H9 (cell line): ENCODE data around the gene NPHP1. TPM values are rescaled to one million over a fixed set of nuclear protein-coding genes. Genes with fewer than 3 reads are reported as not detected.

Experiments used
- DNase-seq: peaks from one replicate; pipeline ENCODE4 v3.0.0-alpha.2; 2017
- H2AFZ ChIP-seq: one replicate; pipeline ENCODE4 v1.6.1; 2013; ENCODE audit warnings: mild to moderate bottlenecking, low read length, control low read depth, moderate library complexity
- H2AK5ac ChIP-seq: 2 replicates; pipeline ENCODE4 v1.6.1; 2013; ENCODE audit warnings: low read length, control low read depth, mixed read lengths; ENCODE audit not compliant: insufficient read length
- H2BK120ac ChIP-seq: one replicate; pipeline ENCODE4 v1.6.1; 2013; ENCODE audit warnings: low read depth, mild to moderate bottlenecking, low read length, control low read depth, inconsistent platforms; ENCODE audit not compliant: poor library complexity, severe bottlenecking
- H2BK12ac ChIP-seq: 2 replicates; pipeline ENCODE4 v1.6.1; 2013; ENCODE audit warnings: low read length, control low read depth, mixed read lengths, low read depth; ENCODE audit not compliant: insufficient read length
- H2BK15ac ChIP-seq: 2 replicates; pipeline ENCODE4 v1.6.1; 2013; ENCODE audit warnings: low read depth, low read length, control low read depth
- H2BK20ac ChIP-seq: one replicate; pipeline ENCODE4 v1.6.1; 2013; ENCODE audit warnings: low read depth, mild to moderate bottlenecking, low read length, control low read depth, inconsistent platforms; ENCODE audit not compliant: poor library complexity, severe bottlenecking
- H2BK5ac ChIP-seq: 2 replicates; pipeline ENCODE4 v1.6.1; 2013; ENCODE audit warnings: low read length, control low read depth, mixed read lengths; ENCODE audit not compliant: insufficient read length
- H3K14ac ChIP-seq: 2 replicates; pipeline ENCODE4 v1.6.1; 2013; ENCODE audit warnings: low read length, control low read depth; ENCODE audit not compliant: insufficient read depth
- H3K18ac ChIP-seq: 2 replicates; pipeline ENCODE4 v1.6.1; 2013; ENCODE audit warnings: low read depth, mild to moderate bottlenecking, mixed read lengths, low read length, control low read depth; ENCODE audit not compliant: insufficient read length
- H3K23ac ChIP-seq: 2 replicates; pipeline ENCODE4 v1.6.1; 2013; ENCODE audit warnings: low read length, control low read depth, mixed read lengths, low read depth; ENCODE audit not compliant: insufficient read length
- H3K23me2 ChIP-seq: 2 replicates; pipeline ENCODE4 v1.6.1; 2013; ENCODE audit warnings: low read depth, mild to moderate bottlenecking, mixed read lengths, low read length, control low read depth; ENCODE audit not compliant: insufficient read length, poor library complexity, severe bottlenecking
- H3K27ac ChIP-seq: 2 replicates; pipeline ENCODE4 v1.5.1; 2013; ENCODE audit warnings: low read length, control low read depth, mixed read lengths, low read depth; ENCODE audit not compliant: insufficient read length
- H3K27me3 ChIP-seq: 2 replicates; pipeline ENCODE4 v1.6.1; 2013; ENCODE audit warnings: low read length, control low read depth, inconsistent platforms; ENCODE audit not compliant: insufficient read depth
- H3K4ac ChIP-seq: 2 replicates; pipeline ENCODE4 v1.6.1; 2013; ENCODE audit warnings: low read depth, mild to moderate bottlenecking, control low read depth, inconsistent platforms, low read length, moderate library complexity
- H3K4me1 ChIP-seq: 2 replicates; pipeline ENCODE4 v1.6.1; 2013; ENCODE audit warnings: low read length, control low read depth, inconsistent platforms; ENCODE audit not compliant: insufficient read depth
- H3K4me2 ChIP-seq: 2 replicates; pipeline ENCODE4 v1.6.1; 2013; ENCODE audit warnings: low read length, control low read depth, mixed read lengths; ENCODE audit not compliant: insufficient read length, insufficient read depth
- H3K56ac ChIP-seq: 2 replicates; pipeline ENCODE4 v1.6.1; 2013; ENCODE audit warnings: low read depth, mild to moderate bottlenecking, mixed read lengths, low read length, control low read depth; ENCODE audit not compliant: insufficient read length
- H3K79me1 ChIP-seq: 2 replicates; pipeline ENCODE4 v1.6.1; 2013; ENCODE audit warnings: low read depth, mild to moderate bottlenecking, moderate library complexity, low read length, control low read depth, inconsistent platforms; ENCODE audit not compliant: insufficient read depth, poor library complexity, severe bottlenecking
- H3K79me2 ChIP-seq: 2 replicates; pipeline ENCODE4 v1.6.1; 2013; ENCODE audit warnings: low read length, control low read depth, inconsistent platforms; ENCODE audit not compliant: insufficient read depth
- H3K9ac ChIP-seq: 2 replicates; pipeline ENCODE4 v1.6.1; 2013; ENCODE audit warnings: low read length, control low read depth, mixed read lengths; ENCODE audit not compliant: insufficient read length; ENCODE audit errors: extremely low read depth
- H3K9me3 ChIP-seq: one replicate; pipeline ENCODE4 v1.6.1; 2013; ENCODE audit warnings: low read depth, low read length, inconsistent platforms; ENCODE audit not compliant: control insufficient read depth
- H3T11ph ChIP-seq: one replicate; pipeline ENCODE4 v1.6.1; 2013; ENCODE audit warnings: mild to moderate bottlenecking, low read length, control low read depth, inconsistent platforms
- H4K20me1 ChIP-seq: one replicate; pipeline ENCODE4 v1.6.1; 2013; ENCODE audit not compliant: control insufficient read depth, insufficient read length, insufficient read depth
- H4K5ac ChIP-seq: 2 replicates; pipeline ENCODE4 v1.6.1; 2013; ENCODE audit warnings: low read depth, mild to moderate bottlenecking, mixed read lengths, low read length, control low read depth; ENCODE audit not compliant: insufficient read length
- H4K8ac ChIP-seq: replicated peaks from 2 replicates; pipeline ENCODE4 v1.6.1; 2013; ENCODE audit warnings: low read length, control low read depth, mixed read lengths, low read depth; ENCODE audit not compliant: insufficient read length
- H4K91ac ChIP-seq: 2 replicates; pipeline ENCODE4 v1.6.1; 2013; ENCODE audit warnings: low read depth, mild to moderate bottlenecking, moderate library complexity, mixed read lengths, low read length, control low read depth; ENCODE audit not compliant: insufficient read length
- H3K27ac Mint-ChIP-seq, 3 experiments: 2 replicates in 2 of 3; 3 replicates in 1 of 3; pipeline ENCODE4 v1.8.0; 2020 to 2021; ENCODE audit warnings: mixed read lengths in 3 of 3, mild to moderate bottlenecking in 1 of 3, moderate library complexity in 1 of 3
- H3K27me3 Mint-ChIP-seq: 2 replicates; pipeline ENCODE4 v1.8.0; 2021; ENCODE audit warnings: low read depth, mild to moderate bottlenecking, moderate library complexity, mixed read lengths
- H3K36me3 Mint-ChIP-seq, 3 experiments: 2 replicates in 2 of 3; 3 replicates in 1 of 3; pipeline ENCODE4 v1.8.0; 2020 to 2021; ENCODE audit warnings: low read depth in 3 of 3, mixed read lengths in 3 of 3; ENCODE audit not compliant: insufficient read depth in 1 of 3
- H3K4me1 Mint-ChIP-seq, 2 experiments: 2 replicates each; pipeline ENCODE4 v1.8.0; 2020; ENCODE audit warnings: mixed read lengths in 2 of 2
- H3K4me3 Mint-ChIP-seq, 2 experiments: 2 replicates in 1 of 2; 3 replicates in 1 of 2; pipeline ENCODE4 v1.8.0; 2020 to 2021; ENCODE audit warnings: mild to moderate bottlenecking in 2 of 2, mixed read lengths in 2 of 2, moderate library complexity in 1 of 2
- H3K9me3 Mint-ChIP-seq, 2 experiments: 2 replicates in 1 of 2; 3 replicates in 1 of 2; pipeline ENCODE4 v1.8.0; 2020; ENCODE audit warnings: mild to moderate bottlenecking in 2 of 2, mixed read lengths in 2 of 2, moderate library complexity in 1 of 2
- CTCF ChIP-seq: fragments of 200-600 bp; sonication (generic); conservative IDR thresholded peaks from 3 replicates; pipeline ENCODE4 v1.8.0; 2021; ENCODE audit warnings: antibody characterized with exemption, mild to moderate bottlenecking
- WGBS: extraction: QIAGEN DNeasy Blood & Tissue Kit; methylation state at CpG from one replicate; pipeline ENCODE4 v1.1.7; 2013; ENCODE audit warnings: missing lambda C conversion rate, low lambda C conversion rate, mixed read lengths; ENCODE audit not compliant: insufficient read length; ENCODE audit errors: extremely low coverage; 5-methylcytosine and 5-hydroxymethylcytosine counted together
- total RNA-seq: library from RNA; stranded (reverse); gene quantifications from 2 replicates; pipeline ENCODE4 v1.2.1, GENCODE V29; 2021

The NPHP1 gene
- total RNA-seq, 1 experiment from 2014 or later: 2.1 TPM

- Histone ChIP-seq H3K56ac (no peak overlapping the region), H3K27ac (no peak overlapping the region), H3T11ph (no peak overlapping the region), H3K4me2 (no peak overlapping the region), H3K23me2 (no peaks in the 10 kb centered on the region), H4K20me1 (no peaks in the 10 kb centered on the region), H4K8ac (no peak overlapping the region), H3K27me3 (no peaks in the 10 kb centered on the region), H2BK5ac (no peak overlapping the region), H2BK20ac (no peak overlapping the region), H3K79me2 (no peaks in the 10 kb centered on the region), H3K23ac (no peak overlapping the region), H4K5ac (no peak overlapping the region), H2AK5ac (no peak overlapping the region), H2BK120ac (no peak overlapping the region), H3K4me1 (no peaks in the 10 kb centered on the region), H3K9ac (no peak overlapping the region), H2AFZ (no peak overlapping the region), H4K91ac (no peak overlapping the region), H3K14ac (no peak overlapping the region), H3K18ac (no peak overlapping the region), H3K9me3 (no peaks in the 10 kb centered on the region), H2BK12ac (no peak overlapping the region), H2BK15ac (no peak overlapping the region), H3K79me1 (no peaks in the 10 kb centered on the region), H3K4ac (no peak overlapping the region)
- peaks cover 1 to 13% (median 6%) of the 10 kb centered on the region in 3 experiments for H3K36me3 Mint-ChIP-seq
- H3K4me3 Mint-ChIP-seq: no peak overlapping the region
- no CpG with 5 or more reads among the region's 2 CpGs for WGBS
- H3K4me1 Mint-ChIP-seq: no peaks in the 10 kb centered on the region
- H3K27ac Mint-ChIP-seq: no peak overlapping the region
- no peak for TF ChIP-seq CTCF
- DNase-seq: no peak
- H3K9me3 Mint-ChIP-seq: peaks cover 3 to 8% of the 10 kb centered on the region in 2 experiments; a peak in 4 of 5 replicates
- peaks cover 4% of the 10 kb centered on the region; the same call in 1 of the 2 replicates for H3K27me3 Mint-ChIP-seq
These were observed 58.4 kb downstream of the NPHP1 start for GRCh38 chr2:110146183-110146944.
